T-helper 2 cell (primary cell): ENCODE measurements around the gene HSD11B1.
"Not testable (repeated sequence)": the region's sequence is repeated elsewhere in the genome, so short reads cannot be mapped to it uniquely, and the experiment has no call there.

Experiments
- DNase-seq, 5 experiments: peaks; one replicate each; pipeline versions ENCODE4 v3.0.0 to v3.0.0-alpha.2; 2012 to 2022

The HSD11B1 gene

GRCh38 chr1:209692296-209692695, 12.3 kb upstream of the HSD11B1 start:
- DNase-seq: no peak

GRCh38 chr1:209692745-209693504, 11.7 kb upstream of the HSD11B1 start:
- peak; percentile 12 to 65 (median 42) for DNase-seq

GRCh38 chr1:209696673-209697072, 8.0 kb upstream of the HSD11B1 start:
- DNase-seq: no peak

GRCh38 chr1:209697126-209697525, 7.5 kb upstream of the HSD11B1 start:
- DNase-seq: no peak

GRCh38 chr1:209700686-209701085, 4.0 kb upstream of the HSD11B1 start:
- DNase-seq: not testable (repeated sequence)

- DNase-seq: no peak
Measured at GRCh38 chr1:209702832-209703231, 1.8 kb upstream of the HSD11B1 start.

GRCh38 chr1:209703834-209704504, 677 bp upstream of the HSD11B1 start:
- no peak for DNase-seq

- DNase-seq: no peak
Measured at GRCh38 chr1:209705033-209705598, 470 bp downstream of the HSD11B1 start.

GRCh38 chr1:209706622-209707021, 2.0 kb downstream of the HSD11B1 start:
- DNase-seq: no peak

GRCh38 chr1:209707308-209707707, 2.7 kb downstream of the HSD11B1 start:
- DNase-seq: no peak

GRCh38 chr1:209708297-209708696, 3.7 kb downstream of the HSD11B1 start:
- no peak for DNase-seq

- DNase-seq: peak in 1 of 5 experiments; percentile 26
Measured at GRCh38 chr1:209710093-209710492, 5.4 kb downstream of the HSD11B1 start.

GRCh38 chr1:209710847-209711246, 6.2 kb downstream of the HSD11B1 start:
- DNase-seq: no peak

- DNase-seq: no peak
Measured at GRCh38 chr1:209714338-209714737, 9.7 kb downstream of the HSD11B1 start.

- DNase-seq: no peak
Measured at GRCh38 chr1:209715314-209715713, 10.7 kb downstream of the HSD11B1 start.

GRCh38 chr1:209717818-209718217, 13.2 kb downstream of the HSD11B1 start:
- DNase-seq: no peak

- DNase-seq: no peak
Measured at GRCh38 chr1:209720326-209720725, 15.7 kb downstream of the HSD11B1 start.

GRCh38 chr1:209720826-209721225, 16.2 kb downstream of the HSD11B1 start:
- DNase-seq: no peak

GRCh38 chr1:209721323-209721722, 16.7 kb downstream of the HSD11B1 start:
- DNase-seq: no peak

GRCh38 chr1:209723265-209723664, 18.6 kb downstream of the HSD11B1 start:
- DNase-seq: no peak

GRCh38 chr1:209723756-209724693, 19.4 kb downstream of the HSD11B1 start:
- peak in 1 of 5 experiments; percentile 17 for DNase-seq

- DNase-seq: no peak
Measured at GRCh38 chr1:209727286-209727685, 22.6 kb downstream of the HSD11B1 start.

GRCh38 chr1:209727785-209728184, 23.1 kb downstream of the HSD11B1 start:
- DNase-seq: no peak
